ENCODE measurements around the gene MAP2K1.
A peak's percentile ranks its signal among the peaks of the same experiment; 100 is the strongest.

MAP2K1 gene

DNA sequence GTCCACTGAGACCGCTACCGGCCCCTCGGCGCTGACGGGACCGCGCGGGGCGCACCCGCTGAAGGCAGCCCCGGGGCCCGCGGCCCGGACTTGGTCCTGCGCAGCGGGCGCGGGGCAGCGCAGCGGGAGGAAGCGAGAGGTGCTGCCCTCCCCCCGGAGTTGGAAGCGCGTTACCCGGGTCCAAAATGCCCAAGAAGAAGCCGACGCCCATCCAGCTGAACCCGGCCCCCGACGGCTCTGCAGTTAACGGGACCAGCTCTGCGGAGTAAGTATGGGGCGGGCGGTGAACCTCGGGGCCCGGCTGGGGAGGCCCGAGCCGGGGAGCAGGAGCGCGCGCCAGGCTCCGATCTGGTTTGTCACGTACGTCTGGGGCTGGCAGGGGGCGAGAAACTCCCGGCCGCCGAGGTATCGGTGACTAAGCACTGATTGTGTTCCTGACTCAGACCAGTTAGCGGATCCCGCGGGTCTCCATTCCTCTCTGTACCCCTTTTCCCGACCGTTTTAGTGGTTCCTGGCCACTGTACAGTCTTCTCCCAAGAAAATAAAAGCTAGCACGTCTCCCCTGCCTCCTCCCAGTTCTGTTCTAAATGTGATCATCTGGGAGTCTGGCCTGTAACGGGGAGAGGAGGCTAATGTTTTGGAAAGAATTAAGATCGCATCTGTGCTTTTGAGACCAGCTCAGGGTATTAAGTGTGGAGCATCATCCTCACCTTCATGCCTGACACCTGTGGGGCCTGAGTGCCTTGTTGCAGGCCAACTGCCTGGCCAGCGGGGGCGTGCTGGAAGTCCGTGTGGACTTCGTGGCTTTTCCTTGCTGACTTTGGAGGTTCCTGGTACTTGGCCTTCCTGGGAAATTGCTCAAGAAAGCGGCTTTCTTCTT, 691 bp downstream of the MAP2K1 start:
- H3K9me3 ChIP-seq, result no peaks in the 10 kb centered on the region
- DNase-seq, result peak; percentile 60
- H3K4me1 ChIP-seq, result no peaks in the 10 kb centered on the region
- TF ChIP-seq, protein P1, sequence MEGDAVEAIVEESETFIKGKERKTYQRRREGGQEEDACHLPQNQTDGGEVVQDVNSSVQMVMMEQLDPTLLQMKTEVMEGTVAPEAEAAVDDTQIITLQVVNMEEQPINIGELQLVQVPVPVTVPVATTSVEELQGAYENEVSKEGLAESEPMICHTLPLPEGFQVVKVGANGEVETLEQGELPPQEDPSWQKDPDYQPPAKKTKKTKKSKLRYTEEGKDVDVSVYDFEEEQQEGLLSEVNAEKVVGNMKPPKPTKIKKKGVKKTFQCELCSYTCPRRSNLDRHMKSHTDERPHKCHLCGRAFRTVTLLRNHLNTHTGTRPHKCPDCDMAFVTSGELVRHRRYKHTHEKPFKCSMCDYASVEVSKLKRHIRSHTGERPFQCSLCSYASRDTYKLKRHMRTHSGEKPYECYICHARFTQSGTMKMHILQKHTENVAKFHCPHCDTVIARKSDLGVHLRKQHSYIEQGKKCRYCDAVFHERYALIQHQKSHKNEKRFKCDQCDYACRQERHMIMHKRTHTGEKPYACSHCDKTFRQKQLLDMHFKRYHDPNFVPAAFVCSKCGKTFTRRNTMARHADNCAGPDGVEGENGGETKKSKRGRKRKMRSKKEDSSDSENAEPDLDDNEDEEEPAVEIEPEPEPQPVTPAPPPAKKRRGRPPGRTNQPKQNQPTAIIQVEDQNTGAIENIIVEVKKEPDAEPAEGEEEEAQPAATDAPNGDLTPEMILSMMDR (IDR thresholded peaks at IDR 0.05; ENCODE audit: low read depth, low read length), result peak; percentile 52
- peaks cover 4% of the 10 kb centered on the region; the same call in 1 of the 2 replicates for H3K36me3 ChIP-seq
- no peaks in the 10 kb centered on the region for H3K27me3 ChIP-seq
- peak overlapping the region; percentile 86 for H3K4me3 ChIP-seq (ENCODE audit: low read depth, low read length)

DNA sequence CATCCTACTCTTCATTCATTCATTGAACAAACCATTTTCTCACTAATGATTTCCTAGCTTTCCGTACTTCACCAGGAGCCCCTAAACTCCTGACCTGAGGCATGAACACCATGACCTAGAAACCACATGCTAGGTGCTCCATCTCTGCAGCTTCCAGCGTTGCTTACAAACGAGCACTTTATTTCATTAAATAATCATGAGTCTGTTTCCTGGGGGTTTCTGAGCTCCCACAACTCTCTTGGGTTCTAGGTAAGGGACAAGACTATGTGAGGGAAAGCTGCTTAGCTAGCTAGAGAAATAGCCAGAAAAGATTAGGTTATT, 1.3 kb downstream of the MAP2K1 start:
- TF ChIP-seq, protein P1 (IDR thresholded peaks at IDR 0.05; ENCODE audit: low read depth, low read length), result no peak
- DNase-seq, result no peak

DNA sequence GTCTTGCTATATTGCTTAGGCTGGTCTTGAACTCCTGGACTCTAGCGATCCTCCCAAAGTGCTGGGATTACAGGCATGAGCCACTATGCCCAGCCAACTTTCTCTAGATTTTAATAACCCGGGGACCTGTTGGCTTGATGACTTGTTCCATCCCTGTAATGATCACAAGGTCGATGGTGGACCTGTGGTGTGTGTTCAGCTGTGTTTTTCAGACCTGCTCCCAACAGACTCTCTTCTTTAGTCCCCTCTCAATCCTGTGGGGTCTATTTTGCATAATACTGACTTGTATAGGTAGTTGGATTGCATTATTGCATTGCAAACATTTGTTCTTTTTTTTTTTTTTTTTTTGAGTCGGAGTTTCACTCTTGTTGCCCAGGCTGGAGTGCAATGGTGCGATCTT, 1.9 kb downstream of the MAP2K1 start:
- TF ChIP-seq, protein P1 (IDR thresholded peaks at IDR 0.05; ENCODE audit: low read depth, low read length), result no peak
- Histone ChIP-seq H3K4me3 (ENCODE audit: low read depth, low read length) (peak overlapping the region; percentile 86; the same call in 1 of the 2 replicates), H3K4me1 (no peaks in the 10 kb centered on the region), H3K36me3 (peaks cover 4% of the 10 kb centered on the region; the same call in 1 of the 2 replicates), H3K27me3 (no peaks in the 10 kb centered on the region), H3K9me3 (no peaks in the 10 kb centered on the region)
- DNase-seq, result no peak

More for the DNA sequence above, 1.3 kb downstream of the MAP2K1 start:
- no peaks in the 10 kb centered on the region for H3K9me3 ChIP-seq
- H3K4me3 ChIP-seq (ENCODE audit: low read depth, low read length), result peak overlapping the region; percentile 86
- no peaks in the 10 kb centered on the region for H3K27me3 ChIP-seq
- H3K36me3 ChIP-seq, result peaks cover 4% of the 10 kb centered on the region; the same call in 1 of the 2 replicates
- no peaks in the 10 kb centered on the region for H3K4me1 ChIP-seq

DNA sequence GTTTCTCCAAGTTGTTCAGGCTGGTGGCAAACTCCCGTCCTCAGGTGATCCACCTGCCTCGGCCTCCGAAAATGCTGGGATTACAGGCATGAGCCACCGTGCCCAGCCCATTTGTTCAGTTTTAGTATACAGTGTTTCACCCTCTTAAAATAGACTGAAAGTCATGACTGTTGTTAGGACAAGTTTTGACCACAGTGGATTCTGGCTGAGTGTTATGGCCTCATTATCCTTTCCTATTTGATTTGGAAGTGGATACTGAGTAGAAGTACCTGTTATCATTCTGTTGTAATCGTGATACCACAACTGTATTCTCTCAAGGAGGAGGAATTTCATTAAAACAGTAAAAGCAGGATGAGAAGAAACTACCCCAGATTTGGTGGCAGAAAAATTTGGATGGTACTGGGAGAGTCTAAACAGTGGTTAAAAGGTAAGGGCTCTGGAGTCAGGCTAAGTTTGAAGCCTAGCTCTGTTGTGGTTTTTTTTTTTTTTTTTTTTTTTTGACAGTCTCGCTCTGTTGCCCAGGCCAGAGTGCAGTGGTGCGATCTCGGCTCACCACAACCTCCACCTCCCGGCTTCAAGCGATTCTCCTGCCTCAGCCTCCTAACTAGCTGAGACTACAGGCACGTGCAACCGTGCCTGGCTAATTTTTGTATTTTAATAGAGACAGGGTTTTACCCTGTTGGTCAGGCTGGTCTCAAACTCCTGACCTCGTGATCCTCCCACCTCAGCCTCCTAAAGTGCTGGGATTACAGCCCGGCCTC, 2.6 kb downstream of the MAP2K1 start:
- DNase-seq, result no peak
- no peak overlapping the region for H3K4me3 ChIP-seq (ENCODE audit: low read depth, low read length)
- H3K27me3 ChIP-seq, result no peaks in the 10 kb centered on the region
- TF ChIP-seq, protein P1 (IDR thresholded peaks at IDR 0.05; ENCODE audit: low read depth, low read length), result no peak
- H3K36me3 ChIP-seq, result peaks cover 4% of the 10 kb centered on the region; the same call in 1 of the 2 replicates
- no peaks in the 10 kb centered on the region for H3K4me1 ChIP-seq
- H3K9me3 ChIP-seq, result no peaks in the 10 kb centered on the region

- DNase-seq, result no peak
- H3K27me3 ChIP-seq, result no peaks in the 10 kb centered on the region
- peaks cover 4% of the 10 kb centered on the region; the same call in 1 of the 2 replicates for H3K36me3 ChIP-seq
- no peaks in the 10 kb centered on the region for H3K9me3 ChIP-seq
- no peak overlapping the region for H3K4me3 ChIP-seq (ENCODE audit: low read depth, low read length)
- TF ChIP-seq, protein P1 (IDR thresholded peaks at IDR 0.05; ENCODE audit: low read depth, low read length), result no peak
- no peaks in the 10 kb centered on the region for H3K4me1 ChIP-seq
Measured at GRCh38 chr15:66389859-66390381, 3.2 kb downstream of the MAP2K1 start.
